ENCODE data around the gene ANKRD27. TPM values are rescaled to one million over a fixed set of nuclear protein-coding genes. Genes with fewer than 3 reads are reported as not detected.

ANKRD27 gene
- polyA plus RNA-seq, 1 donor from 2014 or later = 24.6 TPM

- Histone ChIP-seq H3K9ac (ENCODE audit: low read length) (no peak overlapping the region), H2AFZ (ENCODE audit: low read depth, low read length) (no peak overlapping the region), H3K9me2 (ENCODE audit: insufficient read depth, low read length) (no peaks in the 10 kb centered on the region), H3F3A (ENCODE audit: insufficient read depth, low read length, poor library complexity, severe bottlenecking) (no peaks in the 10 kb centered on the region), H3K4me2 (ENCODE audit: low read length) (no peak overlapping the region), H3K9me3 (ENCODE audit: low read length) (no peaks in the 10 kb centered on the region), H3K79me2 (replicated peaks; ENCODE audit: insufficient read depth, low read length) (no peaks in the 10 kb centered on the region), H3K4me3 (ENCODE audit: low read length) (no peak overlapping the region), H3K36me3 (ENCODE audit: insufficient read depth, low read length) (peaks cover 6% of the 10 kb centered on the region), H3K27me3 (ENCODE audit: insufficient read depth, low read depth, low read length) (no peaks in the 10 kb centered on the region), H3K27ac (ENCODE audit: low read length) (no peak overlapping the region), H4K20me1 (ENCODE audit: insufficient read depth) (no peaks in the 10 kb centered on the region)
- TF ChIP-seq POLR2AphosphoS5 (IDR thresholded peaks at IDR 0.05) (no peak), SMC3 (conservative IDR thresholded peaks at IDR 0.05; ENCODE audit: poor library complexity) (no peak), TAF1 (IDR thresholded peaks at IDR 0.05; ENCODE audit: low read depth) (no peak), CTCF (IDR thresholded peaks at IDR 0.05; ENCODE audit: poor library complexity, severe bottlenecking) (no peak)
Observed at GRCh38 chr19:32627714-32628270, 47.2 kb downstream of the ANKRD27 start.

GRCh38 chr19:32626969-32627368 is 48.0 kb downstream of the ANKRD27 start:
- no peaks in the 10 kb centered on the region for H4K20me1 ChIP-seq (ENCODE audit: insufficient read depth)
- H2AFZ ChIP-seq (ENCODE audit: low read depth, low read length) = no peak overlapping the region
- no peak overlapping the region for H3K9ac ChIP-seq (ENCODE audit: low read length)
- no peak overlapping the region for H3K4me2 ChIP-seq (ENCODE audit: low read length)
- no peak overlapping the region for H3K4me3 ChIP-seq (ENCODE audit: low read length)
- H3K36me3 ChIP-seq (ENCODE audit: insufficient read depth, low read length) = peaks cover 6% of the 10 kb centered on the region
- no peaks in the 10 kb centered on the region for H3K9me2 ChIP-seq (ENCODE audit: insufficient read depth, low read length)
- H3K9me3 ChIP-seq (ENCODE audit: low read length) = no peaks in the 10 kb centered on the region
- H3K27ac ChIP-seq (ENCODE audit: low read length) = no peak overlapping the region
- no peaks in the 10 kb centered on the region for H3K79me2 ChIP-seq (replicated peaks; ENCODE audit: insufficient read depth, low read length)
- H3K27me3 ChIP-seq (ENCODE audit: insufficient read depth, low read depth, low read length) = no peaks in the 10 kb centered on the region
- TF ChIP-seq, protein P1, sequence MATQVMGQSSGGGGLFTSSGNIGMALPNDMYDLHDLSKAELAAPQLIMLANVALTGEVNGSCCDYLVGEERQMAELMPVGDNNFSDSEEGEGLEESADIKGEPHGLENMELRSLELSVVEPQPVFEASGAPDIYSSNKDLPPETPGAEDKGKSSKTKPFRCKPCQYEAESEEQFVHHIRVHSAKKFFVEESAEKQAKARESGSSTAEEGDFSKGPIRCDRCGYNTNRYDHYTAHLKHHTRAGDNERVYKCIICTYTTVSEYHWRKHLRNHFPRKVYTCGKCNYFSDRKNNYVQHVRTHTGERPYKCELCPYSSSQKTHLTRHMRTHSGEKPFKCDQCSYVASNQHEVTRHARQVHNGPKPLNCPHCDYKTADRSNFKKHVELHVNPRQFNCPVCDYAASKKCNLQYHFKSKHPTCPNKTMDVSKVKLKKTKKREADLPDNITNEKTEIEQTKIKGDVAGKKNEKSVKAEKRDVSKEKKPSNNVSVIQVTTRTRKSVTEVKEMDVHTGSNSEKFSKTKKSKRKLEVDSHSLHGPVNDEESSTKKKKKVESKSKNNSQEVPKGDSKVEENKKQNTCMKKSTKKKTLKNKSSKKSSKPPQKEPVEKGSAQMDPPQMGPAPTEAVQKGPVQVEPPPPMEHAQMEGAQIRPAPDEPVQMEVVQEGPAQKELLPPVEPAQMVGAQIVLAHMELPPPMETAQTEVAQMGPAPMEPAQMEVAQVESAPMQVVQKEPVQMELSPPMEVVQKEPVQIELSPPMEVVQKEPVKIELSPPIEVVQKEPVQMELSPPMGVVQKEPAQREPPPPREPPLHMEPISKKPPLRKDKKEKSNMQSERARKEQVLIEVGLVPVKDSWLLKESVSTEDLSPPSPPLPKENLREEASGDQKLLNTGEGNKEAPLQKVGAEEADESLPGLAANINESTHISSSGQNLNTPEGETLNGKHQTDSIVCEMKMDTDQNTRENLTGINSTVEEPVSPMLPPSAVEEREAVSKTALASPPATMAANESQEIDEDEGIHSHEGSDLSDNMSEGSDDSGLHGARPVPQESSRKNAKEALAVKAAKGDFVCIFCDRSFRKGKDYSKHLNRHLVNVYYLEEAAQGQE (IDR thresholded peaks at IDR 0.05; ENCODE audit: borderline replicate concordance) = no peak
- no peak for TF ChIP-seq CTCF (IDR thresholded peaks at IDR 0.05; ENCODE audit: poor library complexity, severe bottlenecking)
- TF ChIP-seq SMC3 (conservative IDR thresholded peaks at IDR 0.05; ENCODE audit: poor library complexity) = no peak
- TF ChIP-seq POLR2AphosphoS5 (IDR thresholded peaks at IDR 0.05) = no peak
- TF ChIP-seq TAF1 (IDR thresholded peaks at IDR 0.05; ENCODE audit: low read depth) = no peak
- no peak for TF ChIP-seq MXI1 (conservative IDR thresholded peaks at IDR 0.05; ENCODE audit: poor library complexity, severe bottlenecking)
- H3F3A ChIP-seq (ENCODE audit: insufficient read depth, low read length, poor library complexity, severe bottlenecking) = no peaks in the 10 kb centered on the region

Data from neural cell (in vitro differentiated cells).